ENCODE measurements around the gene RERE.
A peak's percentile ranks its signal among the peaks of the same experiment; 100 is the strongest.
"Not testable (repeated sequence)": the region's sequence is repeated elsewhere in the genome, so short reads cannot be mapped to it uniquely, and the experiment has no call there.

The RERE gene

GRCh38 chr1:8604041-8604945, 213.1 kb downstream of the RERE start:
- DNase-seq: no peak

GRCh38 chr1:8603220-8603616, 214.2 kb downstream of the RERE start:
- DNase-seq: no peak

- no peak for DNase-seq
Measured at GRCh38 chr1:8602471-8603219, 214.8 kb downstream of the RERE start.

GRCh38 chr1:8600336-8600735, 217.1 kb downstream of the RERE start:
- no peak for DNase-seq

- DNase-seq: no peak
Measured at GRCh38 chr1:8599646-8600212, 217.7 kb downstream of the RERE start.

- DNase-seq: peak; percentile 15
Measured at GRCh38 chr1:8598783-8599182, 218.7 kb downstream of the RERE start.

GRCh38 chr1:8598060-8598724, 219.2 kb downstream of the RERE start:
- peak; percentile 34 for DNase-seq

- no peak for DNase-seq
Measured at GRCh38 chr1:8597455-8597854, 220.0 kb downstream of the RERE start.

GRCh38 chr1:8595941-8596340, 221.5 kb downstream of the RERE start:
- DNase-seq: no peak

GRCh38 chr1:8595332-8595731, 222.1 kb downstream of the RERE start:
- no peak for DNase-seq

- DNase-seq: not testable (repeated sequence)
Measured at GRCh38 chr1:8593292-8593691, 224.1 kb downstream of the RERE start.

GRCh38 chr1:8591569-8591968, 225.9 kb downstream of the RERE start:
- no peak for DNase-seq

GRCh38 chr1:8590721-8591351, 226.6 kb downstream of the RERE start:
- DNase-seq: no peak

- DNase-seq: no peak
Measured at GRCh38 chr1:8589571-8589970, 227.9 kb downstream of the RERE start.

- no peak for DNase-seq
Measured at GRCh38 chr1:8587784-8588183, 229.7 kb downstream of the RERE start.

- DNase-seq: no peak
Measured at GRCh38 chr1:8586438-8586837, 231.0 kb downstream of the RERE start.

GRCh38 chr1:8584316-8584715, 233.1 kb downstream of the RERE start:
- DNase-seq: no peak

- no peak for DNase-seq
Measured at GRCh38 chr1:8583031-8583430, 234.4 kb downstream of the RERE start.

GRCh38 chr1:8580566-8580965, 236.9 kb downstream of the RERE start:
- DNase-seq: no peak

GRCh38 chr1:8578936-8579335, 238.5 kb downstream of the RERE start:
- no peak for DNase-seq

GRCh38 chr1:8578132-8578877, 239.1 kb downstream of the RERE start:
- no peak for DNase-seq
